Esophagus squamous epithelium (tissue), 5 donors: ENCODE measurements around the gene PLN. TPM values are rescaled to one million over a fixed set of nuclear protein-coding genes. Genes with fewer than 3 reads are reported as not detected.

ENCODE experiments used
- DNase-seq: peaks from one replicate; lab custom pipeline; 2025; lab: John Stamatoyannopoulos, UW
- H3K27ac ChIP-seq, 4 donors: fragments of 200-600 bp; sonication (generic); one replicate each; pipeline ENCODE4 v1.5.1; 2016 to 2019; ENCODE audit warnings: mild to moderate bottlenecking in 1 of 4
- H3K27me3 ChIP-seq, 4 donors: fragments of 200-600 bp; sonication (generic); 1 replicate in 3 of 4; 2 replicates in 1 of 4; pipeline versions ENCODE4 v1.5.1 to v1.6.0; 2017 to 2021; ENCODE audit warnings: antibody characterized with exemption in 1 of 4
- H3K36me3 ChIP-seq, 3 donors: fragments of 200-600 bp; sonication (generic); one replicate each; pipeline ENCODE4 v1.5.1; 2016 to 2019
- H3K4me1 ChIP-seq, 3 donors: fragments of 200-600 bp; sonication (generic); one replicate each; pipeline ENCODE4 v1.5.1; 2017 to 2019
- H3K4me3 ChIP-seq, 4 donors: fragments of 200-600 bp; sonication (generic); 1 replicate in 3 of 4; 2 replicates in 1 of 4; pipeline ENCODE4 v1.5.1; 2016 to 2019; ENCODE audit warnings: mild to moderate bottlenecking in 2 of 4, moderate library complexity in 1 of 4
- H3K9me3 ChIP-seq, 3 donors: fragments of 200-600 bp; sonication (generic); one replicate each; pipeline ENCODE4 v1.5.1; 2016 to 2019
- CTCF ChIP-seq, 6 experiments: fragments of 450-650 bp in 4 of 6; fragments of 200-600 bp in 2 of 6; sonication (generic) in 2 of 6; IDR thresholded peaks; one replicate each; pipeline ENCODE4 v1.5.1; 2016 to 2019; ENCODE audit warnings: antibody characterized with exemption in 6 of 6, mild to moderate bottlenecking in 4 of 6, moderate library complexity in 4 of 6
- POLR2A ChIP-seq, 4 donors: fragments of 450-650 bp; IDR thresholded peaks; one replicate each; pipeline ENCODE4 v1.6.1; 2017; ENCODE audit warnings: antibody characterized with exemption in 4 of 4, mild to moderate bottlenecking in 4 of 4, moderate library complexity in 3 of 4
- WGBS, 2 donors: methylation state at CpG; one replicate each; pipeline ENCODE4 v1.1.5; 2018; 5-methylcytosine and 5-hydroxymethylcytosine counted together
- intact Hi-C: fragments of 100-400 bp; cut with DNase I; formaldehyde crosslinking; loops from one replicate; pipeline ENCODE4 v1.15.0; 2022
- total RNA-seq, 4 donors: library from RNA; depleted of rRNA; stranded (reverse); fragments of >200 nt; gene quantifications; one replicate each; pipeline ENCODE4 v1.1.0, GENCODE V29; 2016
- donor health status: DM: yes; HTN: yes; CAD: no.

PLN gene
- total RNA-seq, 4 donors from 2014 or later: 1.1 to 48.8 (median 11.2) TPM

- Histone ChIP-seq H3K4me1 (peaks cover 0 to 12% (median 0%) of the 10 kb centered on the region in 3 donors), H3K4me3 (no peak overlapping the region), H3K9me3 (peaks cover 0 to 33% (median 23%) of the 10 kb centered on the region in 3 donors), H3K27me3 (no peaks in the 10 kb centered on the region), H3K36me3 (peaks cover 0 to 1% (median 0%) of the 10 kb centered on the region in 3 donors), H3K27ac (no peak overlapping the region)
- TF ChIP-seq POLR2A (IDR thresholded peaks at IDR 0.05) (no peak), CTCF (IDR thresholded peaks at IDR 0.05) (no peak)
- 85 to 88% methylated on average over 2 of the region's 2 CpGs for WGBS, 2 donors
- intact Hi-C loops: no loop called here
- no peak for DNase-seq
Measured at GRCh38 chr6:118579786-118580185, 31.7 kb downstream of the PLN start.

- Histone ChIP-seq H3K27me3 (no peaks in the 10 kb centered on the region), H3K27ac (peak overlapping the region in 1 of 4 donors; percentile 3), H3K9me3 (peaks cover 0 to 27% (median 17%) of the 10 kb centered on the region in 3 donors), H3K36me3 (no peaks in the 10 kb centered on the region), H3K4me1 (peaks cover 0 to 12% (median 0%) of the 10 kb centered on the region in 3 donors), H3K4me3 (no peak overlapping the region)
- intact Hi-C loops: no loop called here
- DNase-seq: no peak
- 35 to 51% methylated on average over 5 to 10 of the region's 10 CpGs for WGBS, 2 donors
- TF ChIP-seq CTCF (IDR thresholded peaks at IDR 0.05): peak in 5 of 6 experiments; percentile 49 to 73 (median 66)
- TF ChIP-seq POLR2A (IDR thresholded peaks at IDR 0.05): no peak
Measured at GRCh38 chr6:118580585-118581419, 32.7 kb downstream of the PLN start.

GRCh38 chr6:118581489-118581959 is 33.4 kb downstream of the PLN start:
- Histone ChIP-seq H3K27ac (peak overlapping the region in 1 of 4 donors; percentile 3), H3K4me1 (peaks cover 0 to 12% (median 0%) of the 10 kb centered on the region in 3 donors), H3K27me3 (no peaks in the 10 kb centered on the region), H3K36me3 (no peaks in the 10 kb centered on the region), H3K9me3 (peaks cover 0 to 27% (median 17%) of the 10 kb centered on the region in 3 donors), H3K4me3 (no peak overlapping the region)
- 65 to 67% methylated on average over 4 to 5 of the region's 5 CpGs for WGBS, 2 donors
- DNase-seq: no peak
- TF ChIP-seq CTCF (IDR thresholded peaks at IDR 0.05) (no peak), POLR2A (IDR thresholded peaks at IDR 0.05) (no peak)
- intact Hi-C loops: no loop called here

- 93 to 95% methylated on average over 3 to 5 of the region's 5 CpGs for WGBS, 2 donors
- no peak for DNase-seq
Measured at GRCh38 chr6:118584911-118585310, 36.8 kb downstream of the PLN start.

More at GRCh38 chr6:118584911-118585310, 36.8 kb downstream of the PLN start:
- intact Hi-C loops: no loop called here
- H3K9me3 ChIP-seq: peaks cover 0 to 3% (median 0%) of the 10 kb centered on the region in 3 donors
- H3K27me3 ChIP-seq: no peaks in the 10 kb centered on the region
- H3K4me3 ChIP-seq: no peak overlapping the region
- peaks cover 0 to 12% (median 0%) of the 10 kb centered on the region in 3 donors for H3K4me1 ChIP-seq
- no peaks in the 10 kb centered on the region for H3K36me3 ChIP-seq
- TF ChIP-seq CTCF (IDR thresholded peaks at IDR 0.05) (no peak), POLR2A (IDR thresholded peaks at IDR 0.05) (no peak)
- no peak overlapping the region for H3K27ac ChIP-seq
